HepG2 (cell line): Measurements from ENCODE around the gene S100G. TPM values are rescaled to one million over a fixed set of nuclear protein-coding genes. Genes with fewer than 3 reads are reported as not detected.

ENCODE experiments used
- ATAC-seq: fragments of 200-7000 bp; cut with Tn5 transposase; 3 replicates; pipeline ENCODE4 v1.9.1; 2020; ENCODE audit warnings: mild to moderate bottlenecking, moderate library complexity
- BruUV-seq: library from RNA; stranded (reverse); fragments of 400-500 nt; replicated peaks from 2 replicates; lab custom pipeline; 2021; lab: Mats Ljungman, UMichigan
- CTCF ChIA-PET: fragments of 300-600 bp; formaldehyde crosslinking; extraction: SDS; loops from one replicate; lab custom pipeline; 2021; ENCODE audit warnings: low total read pairs, inconsistent platforms, low intra/inter-chr PET ratio; lab: Yijun Ruan, JAX
- POLR2A ChIA-PET: fragments of 350-600 bp; sonication (Branson Sonifier 250); formaldehyde crosslinking; loops from one replicate; lab custom pipeline; 2020; ENCODE audit warnings: antibody characterized with exemption, inconsistent platforms; lab: Yijun Ruan, JAX
- DNase-seq: peaks from one replicate; pipeline ENCODE4 v3.0.0-alpha.2; 2015; ENCODE audit warnings: low spot score
- FAIRE-seq: peaks from 3 replicates; lab custom pipeline; 2011; peaks lifted over from hg19 to GRCh38; lab: Jason Lieb, UNC
- H2AFZ ChIP-seq: one replicate; pipeline ENCODE4 v1.6.1; 2011; ENCODE audit warnings: low read length, inconsistent platforms
- H3K27ac ChIP-seq: fragments of 300-600 bp; 3 replicates; pipeline ENCODE4 v1.8.0; 2011; ENCODE audit warnings: mixed run types, mild to moderate bottlenecking, mixed read lengths, low read length, inconsistent platforms; ENCODE audit not compliant: insufficient read depth; ENCODE audit errors: extremely low read length
- H3K27me3 ChIP-seq, 2 experiments: fragments of 200-600 bp in 1 of 2; 2 replicates in 1 of 2; 3 replicates in 1 of 2; pipeline versions ENCODE4 v1.6.0 to v1.8.0; 2011; ENCODE audit warnings: low read length in 2 of 2, mild to moderate bottlenecking in 2 of 2, moderate library complexity in 2 of 2, inconsistent platforms in 1 of 2; ENCODE audit not compliant: insufficient read depth in 2 of 2, control insufficient read depth in 1 of 2
- H3K36me3 ChIP-seq, 2 experiments: fragments of 200-600 bp in 1 of 2; replicated peaks in 1 of 2; 2 replicates in 1 of 2; 3 replicates in 1 of 2; pipeline versions ENCODE4 v1.5.1 to v1.8.0; 2011; ENCODE audit warnings: low read length in 2 of 2, inconsistent platforms in 1 of 2; ENCODE audit not compliant: insufficient read depth in 2 of 2, control insufficient read depth in 1 of 2
- H3K4me1 ChIP-seq: 2 replicates; pipeline ENCODE4 v1.5.1; 2012; ENCODE audit warnings: low read length, inconsistent platforms; ENCODE audit not compliant: insufficient read depth
- H3K4me2 ChIP-seq: 2 replicates; pipeline ENCODE4 v1.6.0; 2011; ENCODE audit warnings: low read depth, low read length, inconsistent platforms
- H3K4me3 ChIP-seq, 3 experiments: fragments of 200-600 bp in 1 of 3; sonication (generic), shearing (Covaris generic) in 1 of 3; replicated peaks in 1 of 3; 2 replicates each; pipeline ENCODE4 v1.5.1; 2011 to 2016; ENCODE audit warnings: low read length in 3 of 3, inconsistent platforms in 2 of 3, low read depth in 2 of 3, mild to moderate bottlenecking in 2 of 3, control low read depth in 1 of 3, mixed read lengths in 1 of 3; ENCODE audit not compliant: insufficient read depth in 1 of 3
- H3K79me2 ChIP-seq: one replicate; pipeline ENCODE4 v1.6.1; 2011; ENCODE audit warnings: low read length, inconsistent platforms; ENCODE audit not compliant: insufficient read depth
- H3K9ac ChIP-seq: 2 replicates; pipeline ENCODE4 v1.6.0; 2011; ENCODE audit warnings: mild to moderate bottlenecking, low read depth, low read length, inconsistent platforms; ENCODE audit not compliant: insufficient read depth
- H3K9me3 ChIP-seq: 2 replicates; pipeline ENCODE4 v1.5.1; 2012; ENCODE audit warnings: mild to moderate bottlenecking, low read length
- H4K20me1 ChIP-seq: 2 replicates; pipeline ENCODE4 v1.6.0; 2011; ENCODE audit warnings: inconsistent platforms, mild to moderate bottlenecking, low read length, moderate library complexity; ENCODE audit not compliant: insufficient read depth
- BRF2 ChIP-seq: sonication (generic); formaldehyde crosslinking; IDR thresholded peaks from 2 replicates; pipeline ENCODE4 v1.8.1; 2022; ENCODE audit warnings: mild to moderate bottlenecking, missing genetic modification reagents
- CHCHD3 ChIP-seq: sonication (generic); formaldehyde crosslinking; IDR thresholded peaks from 2 replicates; pipeline ENCODE4 v1.8.0; 2022; ENCODE audit warnings: mild to moderate bottlenecking, missing genetic modification reagents, moderate library complexity
- ELF3 ChIP-seq: IDR thresholded peaks from 2 replicates; pipeline ENCODE4 v1.6.1; 2016; ENCODE audit warnings: missing genetic modification reagents, missing compliant biosample characterization
- FOXC1 ChIP-seq: sonication (generic); formaldehyde crosslinking; IDR thresholded peaks from 2 replicates; pipeline ENCODE4 v1.8.0; 2022; ENCODE audit warnings: mild to moderate bottlenecking, missing genetic modification reagents, borderline replicate concordance
- HES4 ChIP-seq: sonication (generic); formaldehyde crosslinking; IDR thresholded peaks from 2 replicates; pipeline ENCODE4 v1.9.0; 2021; ENCODE audit warnings: mild to moderate bottlenecking, missing genetic modification reagents, borderline replicate concordance
- MTA3 ChIP-seq: sonication (generic); formaldehyde crosslinking; IDR thresholded peaks from 2 replicates; pipeline ENCODE4 v1.4.0; 2020; ENCODE audit warnings: missing genetic modification reagents
- ZKSCAN1 ChIP-seq: fragments of 150-350 bp; IDR thresholded peaks from 2 replicates; pipeline ENCODE4 v1.6.1; 2014; ENCODE audit warnings: low read length
- ZNF256 ChIP-seq: sonication (generic); formaldehyde crosslinking; conservative IDR thresholded peaks from 2 replicates; pipeline ENCODE4 v1.4.0; 2020; ENCODE audit warnings: missing genetic modification reagents
- ZXDC ChIP-seq: sonication (generic); formaldehyde crosslinking; IDR thresholded peaks from 2 replicates; pipeline ENCODE4 v1.5.0; 2020; ENCODE audit warnings: mild to moderate bottlenecking, missing genetic modification reagents
- WGBS: methylation state at CpG from one replicate; pipeline ENCODE4 v1.1.6; 2017; ENCODE audit warnings: low lambda C conversion rate; 5-methylcytosine and 5-hydroxymethylcytosine counted together
- in situ Hi-C: cut with HindIII; loops from 2 replicates; pipeline ENCODE4 v1.10.0; 2017; ENCODE audit warnings: low pct_unique_long_range_greater_than_20kb; ENCODE audit not compliant: extremely low pct_ligation_motif_present
- intact Hi-C: fragments of 100-400 bp; cut with micrococcal nuclease; formaldehyde crosslinking; loops from one replicate; pipeline ENCODE4 v1.10.0; 2022; ENCODE audit not compliant: unreplicated experiment
- polyA plus RNA-seq, 8 experiments: library from polyadenylated mRNA; depleted of rRNA in 3 of 8; stranded (reverse) in 7 of 8; unstranded in 1 of 8; fragments of >200 nt; fragmentation: Illumina TruSeq in 4 of 8; extraction: Trizol in 4 of 8; gene quantifications; 2 replicates each; pipeline versions ENCODE4 v1.2.1 to v1.2.3, GENCODE V29; 2011 to 2016; ENCODE audit warnings: low read depth in 4 of 8, missing spikeins in 1 of 8, mixed read lengths in 1 of 8; ENCODE audit not compliant: insufficient read depth in 1 of 8
- total RNA-seq, 5 experiments: library from RNA; depleted of rRNA; stranded (reverse); fragments of >200 nt; fragmentation: Illumina TruSeq; extraction: Trizol; gene quantifications; 2 replicates each; pipeline ENCODE4 v1.2.3, GENCODE V29; 2016; ENCODE audit warnings: low read depth in 1 of 5
- TF ChIP-seq, protein P1 (sequence below), 2 experiments: IDR thresholded peaks; 2 replicates each; pipeline ENCODE4 v1.6.1; 2011 to 2012; ENCODE audit warnings: low read length in 2 of 2, borderline replicate concordance in 1 of 2, low read depth in 1 of 2, mild to moderate bottlenecking in 1 of 2, moderate library complexity in 1 of 2
- TF ChIP-seq, protein P2 (sequence below): sonication (generic); formaldehyde crosslinking; IDR thresholded peaks from 2 replicates; pipeline ENCODE4 v1.4.0; 2020; ENCODE audit warnings: missing genetic modification reagents

The S100G gene
- total and polyA plus RNA-seq, 2 of the 13 experiments (the other 11 are each of a cell fraction or from before 2014, with no cell fraction given) = not detected

- no peak overlapping the region for H2AFZ ChIP-seq
- CTCF ChIA-PET = no interaction called here
- intact Hi-C loops (no loop called here), in situ Hi-C loops (no loop called here)
- DNase-seq (no peak), ATAC-seq (no peak), FAIRE-seq (no peak)
- H3K79me2 ChIP-seq = no peaks in the 10 kb centered on the region
- H3K9ac ChIP-seq = no peak overlapping the region
- no peaks in the 10 kb centered on the region for H3K4me1 ChIP-seq
- H4K20me1 ChIP-seq = no peaks in the 10 kb centered on the region
- WGBS = 94% methylated on average over 6 of the region's 6 CpGs
- no peaks in the 10 kb centered on the region for H3K27me3 ChIP-seq
- TF ChIP-seq, protein P1, sequence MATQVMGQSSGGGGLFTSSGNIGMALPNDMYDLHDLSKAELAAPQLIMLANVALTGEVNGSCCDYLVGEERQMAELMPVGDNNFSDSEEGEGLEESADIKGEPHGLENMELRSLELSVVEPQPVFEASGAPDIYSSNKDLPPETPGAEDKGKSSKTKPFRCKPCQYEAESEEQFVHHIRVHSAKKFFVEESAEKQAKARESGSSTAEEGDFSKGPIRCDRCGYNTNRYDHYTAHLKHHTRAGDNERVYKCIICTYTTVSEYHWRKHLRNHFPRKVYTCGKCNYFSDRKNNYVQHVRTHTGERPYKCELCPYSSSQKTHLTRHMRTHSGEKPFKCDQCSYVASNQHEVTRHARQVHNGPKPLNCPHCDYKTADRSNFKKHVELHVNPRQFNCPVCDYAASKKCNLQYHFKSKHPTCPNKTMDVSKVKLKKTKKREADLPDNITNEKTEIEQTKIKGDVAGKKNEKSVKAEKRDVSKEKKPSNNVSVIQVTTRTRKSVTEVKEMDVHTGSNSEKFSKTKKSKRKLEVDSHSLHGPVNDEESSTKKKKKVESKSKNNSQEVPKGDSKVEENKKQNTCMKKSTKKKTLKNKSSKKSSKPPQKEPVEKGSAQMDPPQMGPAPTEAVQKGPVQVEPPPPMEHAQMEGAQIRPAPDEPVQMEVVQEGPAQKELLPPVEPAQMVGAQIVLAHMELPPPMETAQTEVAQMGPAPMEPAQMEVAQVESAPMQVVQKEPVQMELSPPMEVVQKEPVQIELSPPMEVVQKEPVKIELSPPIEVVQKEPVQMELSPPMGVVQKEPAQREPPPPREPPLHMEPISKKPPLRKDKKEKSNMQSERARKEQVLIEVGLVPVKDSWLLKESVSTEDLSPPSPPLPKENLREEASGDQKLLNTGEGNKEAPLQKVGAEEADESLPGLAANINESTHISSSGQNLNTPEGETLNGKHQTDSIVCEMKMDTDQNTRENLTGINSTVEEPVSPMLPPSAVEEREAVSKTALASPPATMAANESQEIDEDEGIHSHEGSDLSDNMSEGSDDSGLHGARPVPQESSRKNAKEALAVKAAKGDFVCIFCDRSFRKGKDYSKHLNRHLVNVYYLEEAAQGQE (IDR thresholded peaks at IDR 0.05; ENCODE audit: borderline replicate concordance in 1 of 2, low read depth in 1 of 2, low read length in 2 of 2) = no peak
- no peak for TF ChIP-seq HES4 (CRISPR knock-in tag)
- TF ChIP-seq MTA3 (CRISPR knock-in tag) = no peak
- no peak for TF ChIP-seq ZKSCAN1
- TF ChIP-seq, protein P2, sequence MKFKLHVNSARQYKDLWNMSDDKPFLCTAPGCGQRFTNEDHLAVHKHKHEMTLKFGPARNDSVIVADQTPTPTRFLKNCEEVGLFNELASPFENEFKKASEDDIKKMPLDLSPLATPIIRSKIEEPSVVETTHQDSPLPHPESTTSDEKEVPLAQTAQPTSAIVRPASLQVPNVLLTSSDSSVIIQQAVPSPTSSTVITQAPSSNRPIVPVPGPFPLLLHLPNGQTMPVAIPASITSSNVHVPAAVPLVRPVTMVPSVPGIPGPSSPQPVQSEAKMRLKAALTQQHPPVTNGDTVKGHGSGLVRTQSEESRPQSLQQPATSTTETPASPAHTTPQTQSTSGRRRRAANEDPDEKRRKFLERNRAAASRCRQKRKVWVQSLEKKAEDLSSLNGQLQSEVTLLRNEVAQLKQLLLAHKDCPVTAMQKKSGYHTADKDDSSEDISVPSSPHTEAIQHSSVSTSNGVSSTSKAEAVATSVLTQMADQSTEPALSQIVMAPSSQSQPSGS (CRISPR knock-in tag) = no peak
- no peak for TF ChIP-seq ELF3 (CRISPR knock-in tag)
- TF ChIP-seq ZNF256 (CRISPR knock-in tag) = no peak
- no peak for TF ChIP-seq ZXDC (CRISPR knock-in tag)
- no peak for TF ChIP-seq CHCHD3
- TF ChIP-seq BRF2 = no peak
- TF ChIP-seq FOXC1 (CRISPR knock-in tag) = no peak
- no peak overlapping the region for H3K4me3 ChIP-seq
- no TSS peak for BruUV-seq
- POLR2A ChIA-PET = no interaction called here
- peaks cover 0 to 7% of the 10 kb centered on the region in 2 experiments; a peak in 4 of 5 replicates for H3K36me3 ChIP-seq
- no peak overlapping the region for H3K4me2 ChIP-seq
- no peak overlapping the region for H3K27ac ChIP-seq
- H3K9me3 ChIP-seq = no peaks in the 10 kb centered on the region
These were observed 37.6 kb upstream of the S100G start for GRCh38 chrX:16612257-16612897.
